GM12892 (cell line): ENCODE results near the gene TULP4.

Source experiments
- POLR2A ChIP-seq: IDR thresholded peaks from 2 replicates; pipeline ENCODE4 v1.6.1; 2011; ENCODE audit warnings: low read depth, low read length, control low read depth
- POLR2AphosphoS5 ChIP-seq: IDR thresholded peaks from 2 replicates; pipeline ENCODE4 v1.6.1; 2011; ENCODE audit warnings: low read depth, low read length, control low read depth

DNA sequence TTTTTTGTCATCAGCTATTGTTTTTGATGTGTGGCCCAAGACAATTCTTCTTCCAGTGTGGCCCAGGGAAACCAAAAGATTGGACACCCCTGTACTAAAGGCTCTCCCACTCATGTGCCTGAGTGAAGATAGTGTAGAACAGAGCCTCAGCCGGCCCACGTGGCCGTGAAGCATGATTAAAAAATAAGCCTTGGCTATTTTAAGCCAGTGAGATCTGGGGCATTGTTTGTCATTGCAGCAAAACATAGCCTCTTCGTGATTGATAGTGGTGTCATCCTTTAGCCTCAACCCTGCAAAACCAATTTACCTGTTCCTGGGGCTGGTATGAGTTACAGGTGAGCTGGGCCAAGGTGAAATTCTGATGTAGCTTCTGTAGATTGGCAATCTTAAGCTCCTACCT is 85.3 kb downstream of the TULP4 start:
- TF ChIP-seq POLR2A: no peak
- no peak for TF ChIP-seq POLR2AphosphoS5
